OCI-LY1 (cell line): ENCODE measurements around the gene PRELP.

Experiments
- H2AFZ ChIP-seq: fragments of 200-600 bp; sonication (generic), shearing (Covaris generic); 2 replicates; pipeline ENCODE4 v1.6.0; 2014; ENCODE audit warnings: antibody characterized with exemption, mild to moderate bottlenecking, low read length
- H3F3A ChIP-seq: fragments of 200-600 bp; sonication (generic), shearing (Covaris generic); 2 replicates; pipeline ENCODE4 v1.6.0; 2014; ENCODE audit warnings: mild to moderate bottlenecking, antibody characterized with exemption, low read length, moderate library complexity; ENCODE audit not compliant: insufficient read depth
- H3K27ac ChIP-seq: fragments of 200-600 bp; sonication (generic); 2 replicates; pipeline ENCODE4 v1.5.1; 2014; ENCODE audit warnings: low read length, mixed run types, mild to moderate bottlenecking, low read depth; ENCODE audit not compliant: poor library complexity, severe bottlenecking
- H3K27me3 ChIP-seq: fragments of 200-600 bp; sonication (generic); 2 replicates; pipeline ENCODE4 v1.6.0; 2014; ENCODE audit warnings: antibody characterized with exemption, mild to moderate bottlenecking, low read length, moderate library complexity; ENCODE audit not compliant: insufficient read depth
- H3K36me3 ChIP-seq: fragments of 200-600 bp; sonication (generic); 2 replicates; pipeline ENCODE4 v1.6.1; 2014; ENCODE audit warnings: mild to moderate bottlenecking, antibody characterized with exemption, low read length, moderate library complexity, mixed read lengths; ENCODE audit not compliant: insufficient read depth
- H3K4me1 ChIP-seq: fragments of 200-600 bp; sonication (generic); 2 replicates; pipeline ENCODE4 v1.5.1; 2014; ENCODE audit warnings: mild to moderate bottlenecking, low read length, moderate library complexity; ENCODE audit not compliant: insufficient read depth, severe bottlenecking
- H3K4me2 ChIP-seq: fragments of 200-600 bp; sonication (generic), shearing (Covaris generic); 2 replicates; pipeline ENCODE4 v1.6.1; 2014; ENCODE audit warnings: low read length
- H3K4me3 ChIP-seq: fragments of 200-600 bp; sonication (generic); 2 replicates; pipeline ENCODE4 v1.5.1; 2014; ENCODE audit warnings: low read length, low read depth, mild to moderate bottlenecking, mixed read lengths; ENCODE audit not compliant: poor library complexity, severe bottlenecking
- H3K79me2 ChIP-seq: fragments of 200-600 bp; shearing (Covaris generic); 2 replicates; pipeline ENCODE4 v1.6.1; 2016; ENCODE audit warnings: mixed run types, low read length, mixed read lengths; ENCODE audit not compliant: insufficient read depth
- H3K9ac ChIP-seq: fragments of 200-600 bp; sonication (generic), shearing (Covaris generic); 2 replicates; pipeline ENCODE4 v1.6.1; 2014; ENCODE audit warnings: mild to moderate bottlenecking, low read length, mixed read lengths
- H3K9me2 ChIP-seq: fragments of 200-600 bp; sonication (generic), shearing (Covaris generic); 2 replicates; pipeline ENCODE4 v1.6.1; 2014; ENCODE audit warnings: low read depth, mild to moderate bottlenecking, low read length, mixed read lengths
- H3K9me3 ChIP-seq: fragments of 200-600 bp; shearing (Covaris generic); 2 replicates; pipeline ENCODE4 v1.6.1; 2014; ENCODE audit warnings: low read length, mixed read lengths
- H4K20me1 ChIP-seq: fragments of 200-600 bp; sonication (generic), shearing (Covaris generic); 2 replicates; pipeline ENCODE4 v1.6.0; 2016; ENCODE audit warnings: mild to moderate bottlenecking, low read length; ENCODE audit not compliant: insufficient read depth
- CTCF ChIP-seq: fragments of 200-600 bp; sonication (generic), shearing (Covaris generic); IDR thresholded peaks from 2 replicates; pipeline ENCODE4 v1.5.1; 2017; ENCODE audit warnings: mild to moderate bottlenecking, antibody characterized with exemption, low read length, moderate library complexity, mixed read lengths
- EZH2 ChIP-seq: fragments of 200-600 bp; sonication (generic), shearing (Covaris generic); IDR thresholded peaks from 2 replicates; pipeline ENCODE4 v1.8.0; 2017; ENCODE audit warnings: borderline replicate concordance, mixed run types, mild to moderate bottlenecking, antibody characterized with exemption, low read length, moderate library complexity, mixed read lengths

PRELP gene

GRCh38 chr1:203441766-203442165, 33.8 kb upstream of the PRELP start:
- Histone ChIP-seq H3K9me3 (no peaks in the 10 kb centered on the region), H4K20me1 (no peaks in the 10 kb centered on the region), H3K27ac (no peak overlapping the region), H3K4me2 (no peak overlapping the region), H3K4me1 (peaks cover 3% of the 10 kb centered on the region), H3K36me3 (no peaks in the 10 kb centered on the region), H3F3A (no peaks in the 10 kb centered on the region), H3K4me3 (no peak overlapping the region), H2AFZ (no peak overlapping the region), H3K79me2 (no peaks in the 10 kb centered on the region), H3K9me2 (no peaks in the 10 kb centered on the region), H3K9ac (no peak overlapping the region), H3K27me3 (no peaks in the 10 kb centered on the region)
- TF ChIP-seq CTCF = no peak
- no peak for TF ChIP-seq EZH2

- H4K20me1 ChIP-seq = no peaks in the 10 kb centered on the region
- H3K4me1 ChIP-seq = peaks cover 8% of the 10 kb centered on the region
- H3K4me3 ChIP-seq = no peak overlapping the region
- H3K4me2 ChIP-seq = no peak overlapping the region
- no peak overlapping the region for H2AFZ ChIP-seq
- H3K27ac ChIP-seq = no peak overlapping the region
- no peaks in the 10 kb centered on the region for H3K79me2 ChIP-seq
- H3K27me3 ChIP-seq = no peaks in the 10 kb centered on the region
- H3K9me3 ChIP-seq = no peaks in the 10 kb centered on the region
- H3K36me3 ChIP-seq = no peaks in the 10 kb centered on the region
- no peaks in the 10 kb centered on the region for H3F3A ChIP-seq
- no peak overlapping the region for H3K9ac ChIP-seq
- TF ChIP-seq CTCF (no peak), EZH2 (no peak)
- H3K9me2 ChIP-seq = no peaks in the 10 kb centered on the region
Observed at GRCh38 chr1:203442821-203443220, 32.8 kb upstream of the PRELP start.

GRCh38 chr1:203443296-203443695, 32.3 kb upstream of the PRELP start:
- H2AFZ ChIP-seq = no peak overlapping the region
- H3K4me2 ChIP-seq = no peak overlapping the region
- H4K20me1 ChIP-seq = no peaks in the 10 kb centered on the region
- no peaks in the 10 kb centered on the region for H3K36me3 ChIP-seq
- H3K9me3 ChIP-seq = no peaks in the 10 kb centered on the region
- H3K9ac ChIP-seq = no peak overlapping the region
- no peak overlapping the region for H3K4me3 ChIP-seq
- no peaks in the 10 kb centered on the region for H3F3A ChIP-seq
- no peak overlapping the region for H3K27ac ChIP-seq
- no peaks in the 10 kb centered on the region for H3K79me2 ChIP-seq
- no peaks in the 10 kb centered on the region for H3K9me2 ChIP-seq
- TF ChIP-seq CTCF (no peak), EZH2 (no peak)
- H3K27me3 ChIP-seq = no peaks in the 10 kb centered on the region
- peaks cover 12% of the 10 kb centered on the region for H3K4me1 ChIP-seq
